ENCODE results near the gene PRXL2B. TPM values are rescaled to one million over a fixed set of nuclear protein-coding genes. Genes with fewer than 3 reads are reported as not detected.

Gene PRXL2B, protein sequence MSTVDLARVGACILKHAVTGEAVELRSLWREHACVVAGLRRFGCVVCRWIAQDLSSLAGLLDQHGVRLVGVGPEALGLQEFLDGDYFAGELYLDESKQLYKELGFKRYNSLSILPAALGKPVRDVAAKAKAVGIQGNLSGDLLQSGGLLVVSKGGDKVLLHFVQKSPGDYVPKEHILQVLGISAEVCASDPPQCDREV
- total RNA-seq = 10 to 100 TPM; 23.7 to 36.8 TPM

DNA sequence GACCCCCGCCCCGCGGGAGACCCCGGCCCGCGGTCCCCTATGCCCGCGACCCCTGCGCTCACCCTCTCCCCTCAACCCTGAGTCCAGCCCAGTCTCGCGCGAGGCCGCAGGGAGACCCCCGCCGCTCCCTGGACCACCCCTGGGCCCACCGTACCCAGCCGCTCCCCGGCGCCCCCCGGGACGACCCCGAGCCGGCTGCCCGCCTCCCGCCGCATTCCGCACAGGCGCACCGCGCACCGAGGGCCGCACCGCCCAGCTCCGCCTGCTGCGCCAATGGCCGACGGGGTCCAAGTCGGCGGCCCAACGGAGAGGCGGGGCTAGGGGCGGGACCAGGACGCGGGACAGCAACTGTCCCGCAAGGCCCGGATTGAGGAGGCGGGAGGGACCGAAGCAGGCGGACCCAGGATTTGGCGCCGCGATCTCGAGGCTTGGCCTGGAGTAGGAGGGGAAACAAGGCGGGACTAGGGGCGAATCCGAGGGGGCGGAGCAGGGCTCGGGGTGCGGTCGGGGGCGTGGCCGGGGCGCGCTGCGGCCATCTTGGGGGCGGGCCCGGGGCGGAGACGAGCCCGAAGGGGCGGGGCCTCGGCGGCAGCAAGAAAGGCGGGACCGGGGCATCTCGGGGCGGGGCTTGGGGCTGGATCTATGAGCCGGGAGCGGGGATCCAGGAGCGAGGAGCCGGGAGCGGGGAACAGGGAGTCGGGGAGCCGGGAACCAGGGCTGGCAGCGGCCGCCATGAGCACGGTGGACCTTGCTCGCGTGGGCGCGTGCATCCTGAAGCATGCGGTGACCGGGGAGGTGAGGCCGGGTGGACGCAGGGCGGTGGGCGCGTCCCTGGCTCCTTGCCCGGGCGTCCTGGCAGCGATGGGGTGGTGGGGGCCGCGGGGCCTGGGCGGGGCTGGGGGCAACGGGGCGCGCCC, at the start of gene PRXL2B:
Gene PRXL2B, plus strand, starts transcription at position 624 of the 917 bp plus-strand sequence. Its CDS starts 109 bp downstream, at position 733.
- Mint-ChIP-seq H3K27ac (peak within 1 kb of the TSS; percentile 94), H3K4me3 (peak within 1 kb of the TSS; percentile 82), H3K27me3 (no peaks in the 10 kb centered on the region), H3K9me3 (ENCODE audit: low read depth) (no peaks in the 10 kb centered on the region), H3K4me1 (peaks cover 42% of the 10 kb centered on the region), H3K36me3 (ENCODE audit: low read depth) (peaks cover 16% of the 10 kb centered on the region)
- intact Hi-C loops (cut with DNase I, micrococcal nuclease) = loop anchor here (1.0 to 10.0 kb wide), 18 partner anchors 8 to 1314 kb away; partner anchors contain the start of genes PANK4 (in 2 of the 2), PEX10 (in 2 of the 2), C1orf174 (in 1 of the 2) and MORN1 (in 1 of the 2)
- ATAC-seq = peak; percentile 72
- DNase-seq = peak; percentile 98
- CTCF ChIA-PET = interaction anchor here (0.5 to 5.3 kb wide), 7 partner anchors 25 to 1212 kb away, joined by 3 to 25 read pairs (median 3); partner anchors contain the start of genes FAAP20 and TNFRSF14
- POLR2A ChIA-PET = interaction anchor here (1.4 to 4.0 kb wide), 3 partner anchors 30 to 171 kb away, joined by 4 to 23 read pairs (median 9); partner anchors contain the start of gene TNFRSF14

DNA sequence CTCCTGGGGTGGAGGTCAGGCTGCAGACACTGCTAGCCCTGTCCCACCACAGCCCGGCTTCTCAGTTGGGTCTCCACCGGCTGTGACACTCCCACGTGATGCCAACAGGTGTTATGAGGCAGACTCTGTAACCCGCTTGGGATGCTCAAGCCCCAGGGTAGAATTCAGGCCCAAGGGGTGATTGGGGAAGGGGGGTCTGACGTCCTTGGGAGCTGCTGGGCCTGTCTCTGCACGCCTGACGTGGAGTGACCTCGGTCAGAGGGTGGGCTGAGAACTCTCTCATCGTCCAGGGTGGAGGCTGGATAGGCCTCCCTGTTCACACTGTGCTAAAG, 48.8 kb upstream of the PRXL2B start:
- no peak for DNase-seq
- no peaks in the 10 kb centered on the region for H3K36me3 Mint-ChIP-seq (ENCODE audit: low read depth)
- peaks cover 2% of the 10 kb centered on the region for H3K4me1 Mint-ChIP-seq
- no peak overlapping the region for H3K27ac Mint-ChIP-seq
- ChIA-PET CTCF (no interaction called here), POLR2A (no interaction called here)
- no peak for ATAC-seq
- H3K27me3 Mint-ChIP-seq = peaks cover 6% of the 10 kb centered on the region
- H3K9me3 Mint-ChIP-seq (ENCODE audit: low read depth) = no peaks in the 10 kb centered on the region
- intact Hi-C loops (cut with DNase I, micrococcal nuclease) = no loop called here
- H3K4me3 Mint-ChIP-seq = no peak overlapping the region

DNA sequence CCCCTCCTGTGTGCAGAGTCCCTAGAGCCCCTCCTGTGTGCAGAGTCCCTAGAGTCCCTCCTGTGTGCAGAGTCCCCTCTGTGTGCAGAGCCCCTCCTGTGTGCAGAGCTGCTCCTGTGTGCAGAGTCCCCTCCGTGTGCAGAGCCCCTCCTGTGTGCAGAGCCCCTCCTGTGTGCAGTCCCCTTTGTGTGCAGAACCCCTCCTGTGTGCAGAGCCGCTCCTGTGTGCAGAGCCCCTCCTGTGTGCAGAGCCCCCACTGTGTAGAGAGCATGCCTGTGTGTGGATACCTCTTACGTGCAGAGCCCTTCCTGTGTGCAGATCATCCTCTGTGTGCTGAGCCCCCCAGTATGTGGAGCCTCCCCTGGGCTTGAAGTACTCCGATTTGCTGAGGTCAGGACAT, 48.2 kb upstream of the PRXL2B start:
- no peak overlapping the region for H3K4me3 Mint-ChIP-seq
- DNase-seq (no peak), ATAC-seq (no peak)
- intact Hi-C loops (cut with DNase I, micrococcal nuclease) = no loop called here
- no peaks in the 10 kb centered on the region for H3K36me3 Mint-ChIP-seq (ENCODE audit: low read depth)
- peaks cover 2% of the 10 kb centered on the region for H3K4me1 Mint-ChIP-seq
- H3K27ac Mint-ChIP-seq = no peak overlapping the region
- peaks cover 4% of the 10 kb centered on the region for H3K27me3 Mint-ChIP-seq
- ChIA-PET CTCF (no interaction called here), POLR2A (no interaction called here)
- no peaks in the 10 kb centered on the region for H3K9me3 Mint-ChIP-seq (ENCODE audit: low read depth)

DNA sequence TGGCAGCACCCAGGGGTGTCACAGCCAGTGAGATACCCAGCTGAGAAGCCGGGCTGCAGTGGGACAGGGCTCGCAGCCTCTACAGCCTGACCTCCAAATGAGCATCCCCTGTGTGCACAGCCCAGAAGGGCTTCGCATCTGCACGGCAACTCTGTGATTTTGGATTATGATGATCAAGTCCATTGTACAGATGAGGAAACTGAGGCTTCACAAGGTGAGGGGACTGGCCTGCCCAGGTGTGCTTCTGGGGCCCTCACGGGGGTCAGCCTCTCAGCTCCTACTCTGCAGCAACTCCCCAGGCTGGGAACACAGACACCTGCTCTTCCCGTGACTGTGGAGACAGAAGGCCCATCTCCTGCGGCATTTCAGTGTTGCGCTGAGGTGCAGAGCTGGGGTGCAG, 47.7 kb upstream of the PRXL2B start:
- H3K36me3 Mint-ChIP-seq (ENCODE audit: low read depth) = no peaks in the 10 kb centered on the region
- ATAC-seq = no peak
- H3K27ac Mint-ChIP-seq = no peak overlapping the region
- ChIA-PET POLR2A (no interaction called here), CTCF (interaction anchor here (0.6 kb wide), 2 partner anchors 69 to 984 kb away, joined by 3 read pairs; no protein-coding TSS in a partner anchor)
- peaks cover 3% of the 10 kb centered on the region for H3K4me1 Mint-ChIP-seq
- DNase-seq = no peak
- intact Hi-C loops (cut with DNase I, micrococcal nuclease) = no loop called here
- no peaks in the 10 kb centered on the region for H3K9me3 Mint-ChIP-seq (ENCODE audit: low read depth)
- H3K4me3 Mint-ChIP-seq = no peak overlapping the region
- peaks cover 3% of the 10 kb centered on the region for H3K27me3 Mint-ChIP-seq

DNA sequence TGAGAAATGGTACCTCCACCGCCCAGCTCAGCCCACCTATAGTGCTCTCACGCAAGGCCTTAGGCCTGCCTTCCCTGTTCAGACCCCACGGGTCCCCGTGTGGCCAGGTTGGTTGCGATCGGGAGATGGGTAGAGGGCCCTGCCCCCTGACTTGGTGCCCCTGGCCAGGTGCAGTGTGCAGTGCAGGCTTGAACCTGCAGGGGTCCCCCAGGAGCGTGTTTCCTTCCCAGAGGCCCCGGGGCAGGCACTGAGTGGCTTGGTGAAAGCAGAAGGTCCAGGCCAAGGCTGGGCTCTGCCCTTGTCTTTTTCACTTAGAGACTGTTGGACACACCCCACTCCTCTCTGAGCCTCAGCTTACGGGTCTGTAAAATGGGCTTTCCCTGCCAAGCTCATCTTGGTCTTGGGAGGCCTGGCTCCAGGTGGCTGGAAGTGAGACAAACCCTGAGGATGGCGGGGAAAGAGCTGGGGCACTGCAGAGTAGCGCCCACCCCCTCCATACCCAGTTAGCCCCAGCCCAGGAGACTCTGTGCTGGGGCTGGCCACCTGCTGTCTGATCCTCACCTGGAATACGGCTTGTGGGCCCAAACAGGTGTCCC, 47.2 kb upstream of the PRXL2B start:
- no peaks in the 10 kb centered on the region for H3K9me3 Mint-ChIP-seq (ENCODE audit: low read depth)

DNA sequence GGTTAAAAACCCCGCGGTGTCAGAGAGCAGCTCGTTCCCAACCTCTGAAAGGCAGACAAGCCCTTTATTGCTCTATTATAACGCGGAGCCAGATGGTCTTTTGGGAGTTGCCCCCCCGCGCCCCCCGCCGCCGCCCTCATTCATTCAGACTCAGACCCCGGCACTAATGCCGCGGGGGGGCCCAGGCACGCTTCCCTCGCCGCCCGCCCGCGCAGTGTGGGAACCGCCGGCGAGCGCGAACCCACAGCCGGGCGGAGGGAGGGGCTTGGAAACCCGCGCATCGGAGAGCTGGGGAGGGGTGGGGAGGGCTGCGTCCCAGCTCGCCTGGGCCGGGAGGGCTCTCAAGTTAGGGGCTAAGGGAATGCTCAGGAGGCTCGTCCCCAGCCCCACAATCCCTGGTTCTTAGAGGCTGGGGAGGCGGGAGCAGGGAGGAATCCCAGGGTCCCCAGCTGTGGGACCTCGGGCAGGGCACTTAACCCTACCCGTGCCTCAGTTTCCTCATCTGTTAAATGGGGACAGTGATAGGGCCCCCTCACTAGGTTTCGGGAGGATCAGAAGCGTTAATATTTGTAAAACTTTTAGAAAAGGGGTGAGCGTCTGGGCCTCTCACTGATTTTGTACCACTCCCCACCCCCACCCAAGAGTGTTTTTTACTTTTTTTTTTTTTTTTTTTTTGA, 45.6 kb upstream of the PRXL2B start:
- CTCF ChIA-PET = interaction anchor here (1.4 kb wide), 1 partner anchor 15 kb away, joined by 9 read pairs; the partner anchor contains the start of gene PANK4

More for the DNA sequence above, 47.2 kb upstream of the PRXL2B start:
- H3K4me3 Mint-ChIP-seq = no peak overlapping the region
- intact Hi-C loops (cut with DNase I, micrococcal nuclease) = no loop called here
- POLR2A ChIA-PET = no interaction called here
- CTCF ChIA-PET = interaction anchor here (0.5 to 1.4 kb wide), 6 partner anchors 9 to 984 kb away, joined by 3 to 9 read pairs (median 4); partner anchors contain the start of gene PANK4
- peaks cover 4% of the 10 kb centered on the region for H3K4me1 Mint-ChIP-seq
- peak; percentile 72 for DNase-seq
- no peaks in the 10 kb centered on the region for H3K36me3 Mint-ChIP-seq (ENCODE audit: low read depth)
- peak; percentile 72 for ATAC-seq
- no peak overlapping the region for H3K27ac Mint-ChIP-seq
- peaks cover 3% of the 10 kb centered on the region for H3K27me3 Mint-ChIP-seq

DNA sequence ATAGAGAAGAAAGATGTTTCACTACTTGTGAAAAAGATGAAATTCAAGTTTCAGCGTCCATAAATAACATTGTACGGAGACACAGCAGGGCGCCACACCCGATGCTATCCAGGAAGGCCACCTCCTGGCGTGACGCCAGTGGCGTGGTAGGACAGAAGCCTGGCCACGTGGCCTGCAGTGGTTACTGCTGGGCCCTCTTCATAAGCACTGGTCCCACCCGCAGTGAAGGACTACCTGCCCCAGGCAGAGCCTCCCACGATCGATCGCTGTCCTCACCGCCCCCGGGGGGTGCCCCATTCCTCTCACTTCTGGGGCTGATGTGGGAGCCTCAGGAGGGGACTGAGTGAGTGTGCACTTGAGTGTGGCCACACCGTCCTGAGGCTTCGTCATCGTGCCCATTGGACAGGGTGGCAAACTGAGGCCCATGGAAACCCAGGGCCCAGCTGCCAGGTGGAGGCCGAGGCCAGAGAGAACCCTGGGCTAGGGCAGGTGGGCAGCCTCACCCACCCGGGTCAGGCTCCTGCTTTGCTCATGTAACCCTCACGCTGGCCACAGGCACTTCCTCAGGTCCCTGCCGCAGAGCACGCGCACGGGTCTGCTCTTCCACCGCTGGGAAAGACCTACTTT, 44.8 kb upstream of the PRXL2B start:
- H3K36me3 Mint-ChIP-seq (ENCODE audit: low read depth) = no peaks in the 10 kb centered on the region
- POLR2A ChIA-PET = interaction anchor here (0.7 kb wide), 2 partner anchors 11 to 12 kb away, joined by 3 to 4 read pairs; partner anchors contain the start of gene HES5
- no peak for DNase-seq
- H3K27ac Mint-ChIP-seq = no peak overlapping the region
- no peak for ATAC-seq
- H3K9me3 Mint-ChIP-seq (ENCODE audit: low read depth) = no peaks in the 10 kb centered on the region
- intact Hi-C loops (cut with DNase I, micrococcal nuclease) = no loop called here
- CTCF ChIA-PET = interaction anchor here (0.6 kb wide), 1 partner anchor 36 kb away, joined by 3 read pairs; no protein-coding TSS in a partner anchor
- no peak overlapping the region for H3K4me3 Mint-ChIP-seq
- H3K4me1 Mint-ChIP-seq = peaks cover 4% of the 10 kb centered on the region
- H3K27me3 Mint-ChIP-seq = no peaks in the 10 kb centered on the region

More for the DNA sequence above, 45.6 kb upstream of the PRXL2B start:
- H3K4me1 Mint-ChIP-seq = peaks cover 4% of the 10 kb centered on the region
- POLR2A ChIA-PET = interaction anchor here (0.7 kb wide), 1 partner anchor 11 kb away, joined by 4 read pairs; the partner anchor contains the start of gene HES5
- intact Hi-C loops (cut with DNase I, micrococcal nuclease) = no loop called here
- H3K27me3 Mint-ChIP-seq = no peaks in the 10 kb centered on the region
- H3K36me3 Mint-ChIP-seq (ENCODE audit: low read depth) = no peaks in the 10 kb centered on the region
- no peak overlapping the region for H3K27ac Mint-ChIP-seq
- ATAC-seq = no peak
- DNase-seq = peak; percentile 38
- H3K4me3 Mint-ChIP-seq = no peak overlapping the region
- no peaks in the 10 kb centered on the region for H3K9me3 Mint-ChIP-seq (ENCODE audit: low read depth)

DNA sequence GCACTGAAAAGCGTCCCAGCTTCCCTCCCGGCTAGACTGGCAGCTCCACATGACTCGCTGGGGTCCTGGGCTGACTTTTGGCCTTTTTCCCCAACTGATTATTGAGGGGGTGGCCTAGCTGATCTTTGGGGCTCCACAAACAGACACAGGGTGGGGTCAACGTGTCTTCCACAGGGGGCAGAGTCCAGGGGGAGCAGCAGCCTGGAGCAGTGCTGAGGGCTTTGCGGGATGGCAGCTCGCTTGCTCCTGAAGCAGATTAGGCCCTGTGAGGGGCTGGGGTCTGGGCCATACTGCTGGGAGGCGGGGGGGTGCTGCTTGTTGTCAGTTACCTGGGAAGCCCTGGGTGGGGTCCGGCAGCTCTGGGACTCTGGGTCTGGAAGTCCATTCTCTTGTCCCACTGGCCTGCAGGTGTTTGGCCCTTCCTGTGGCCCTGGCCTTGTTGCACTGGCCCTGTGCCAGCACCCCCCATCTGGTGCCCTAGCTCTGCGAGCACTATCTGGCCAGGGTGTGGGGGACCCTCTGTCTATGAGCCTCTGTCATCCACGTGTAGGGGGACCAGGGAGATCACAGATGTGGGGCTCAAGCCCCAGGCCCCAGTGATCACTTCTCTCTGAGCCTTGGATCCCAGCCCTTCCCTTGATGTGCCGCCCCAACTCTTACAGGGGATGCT, 44.2 kb upstream of the PRXL2B start:
- ChIA-PET POLR2A (interaction anchor here (0.7 kb wide), 1 partner anchor 12 kb away, joined by 3 read pairs; no protein-coding TSS in a partner anchor), CTCF (interaction anchor here (0.6 kb wide), 1 partner anchor 35 kb away, joined by 3 read pairs; no protein-coding TSS in a partner anchor)
- ATAC-seq (no peak), DNase-seq (no peak)
- Mint-ChIP-seq H3K27me3 (no peaks in the 10 kb centered on the region), H3K9me3 (ENCODE audit: low read depth) (no peaks in the 10 kb centered on the region), H3K27ac (no peak overlapping the region), H3K4me3 (no peak overlapping the region), H3K4me1 (peaks cover 4% of the 10 kb centered on the region), H3K36me3 (ENCODE audit: low read depth) (no peaks in the 10 kb centered on the region)
- intact Hi-C loops (cut with DNase I, micrococcal nuclease) = no loop called here

DNA sequence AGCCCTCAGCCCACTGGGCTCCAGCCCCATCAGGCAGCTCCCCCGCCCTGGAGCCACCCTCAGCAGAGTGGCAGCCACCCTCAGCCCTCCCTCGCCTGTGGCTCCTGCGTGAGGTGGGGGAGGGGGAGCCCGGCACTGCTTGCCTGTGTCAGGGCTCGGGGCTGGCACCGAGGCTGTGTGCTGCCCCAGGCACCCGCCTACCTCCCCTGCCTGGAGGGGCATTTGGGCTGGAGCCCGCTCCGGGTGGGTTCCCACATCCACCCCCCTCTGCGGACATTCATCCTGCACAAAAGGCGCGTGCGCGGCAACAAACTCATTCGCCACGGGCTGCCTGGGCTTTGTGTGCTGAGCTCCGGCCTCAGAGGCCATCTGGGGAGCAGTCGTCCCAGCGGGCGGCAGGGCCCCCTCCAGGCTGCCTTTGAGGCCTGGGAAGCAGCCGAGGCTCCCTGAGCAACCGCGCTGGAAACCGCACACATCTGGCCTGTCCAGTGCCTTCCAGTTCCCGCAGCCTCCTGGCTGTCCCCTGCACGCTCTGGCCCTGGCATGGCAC, 43.0 kb upstream of the PRXL2B start:
- H3K4me3 Mint-ChIP-seq = no peak overlapping the region
- DNase-seq = peak; percentile 69
- no peaks in the 10 kb centered on the region for H3K36me3 Mint-ChIP-seq (ENCODE audit: low read depth)
- no peaks in the 10 kb centered on the region for H3K9me3 Mint-ChIP-seq (ENCODE audit: low read depth)
- ATAC-seq = no peak
- H3K4me1 Mint-ChIP-seq = peaks cover 6% of the 10 kb centered on the region
- H3K27ac Mint-ChIP-seq = no peak overlapping the region
- intact Hi-C loops (cut with DNase I, micrococcal nuclease) = no loop called here
- H3K27me3 Mint-ChIP-seq = no peaks in the 10 kb centered on the region
- POLR2A ChIA-PET = interaction anchor here (0.7 to 1.1 kb wide), 2 partner anchors 17 to 312 kb away, joined by 3 read pairs; partner anchors contain the start of gene PANK4
- CTCF ChIA-PET = interaction anchor here (1.2 kb wide), 1 partner anchor 17 kb away, joined by 4 read pairs; the partner anchor contains the start of gene PANK4
